ENCODE data around the gene PRR5. TPM values are rescaled to one million over a fixed set of nuclear protein-coding genes. Genes with fewer than 3 reads are reported as not detected.

Gene PRR5
- total and polyA plus RNA-seq, 4 experiments from 2014 or later = 45.1 to 74.0 (median 46.2) TPM

- Histone ChIP-seq H3K9me3 (ENCODE audit: control insufficient read depth in 1 of 2, low read length in 2 of 2) (no peaks in the 10 kb centered on the region), H3K27me3 (ENCODE audit: insufficient read depth, low read length) (no peaks in the 10 kb centered on the region), H3K4me1 (ENCODE audit: insufficient read depth, low read length) (peaks cover 56% of the 10 kb centered on the region), H3K4me3 (ENCODE audit: low read length in 2 of 2) (peak overlapping the region in 1 of 2 donors; percentile 29), H3K27ac (ENCODE audit: low read depth, low read length) (peak overlapping the region; percentile 19), H3K36me3 (ENCODE audit: insufficient read depth, low read length) (no peaks in the 10 kb centered on the region)
- peaks cover 18 to 59% (median 38%) of the 10 kb centered on the region in 4 donors for H3K4me1 Mint-ChIP-seq
- H3K9me3 Mint-ChIP-seq = no peaks in the 10 kb centered on the region
- H3K36me3 Mint-ChIP-seq = peaks cover 0 to 6% of the 10 kb centered on the region in 2 donors
- ChIA-PET POLR2A (ENCODE audit: partially characterized antibody) (interaction anchor here (0.9 to 2.9 kb wide), 6 partner anchors 8 to 25 kb away, joined by 3 to 18 read pairs (median 6); no protein-coding TSS in a partner anchor), CTCF (ENCODE audit: partially characterized antibody) (interaction anchor here (0.6 to 5.9 kb wide), 26 partner anchors 9 to 691 kb away, joined by 3 to 51 read pairs (median 4); no protein-coding TSS in a partner anchor)
- no peaks in the 10 kb centered on the region for H3K27me3 Mint-ChIP-seq
- peak; percentile 83 to 88 (median 83) for DNase-seq
- intact Hi-C loops (cut with micrococcal nuclease) = loop anchor here (1.0 kb wide), 2 partner anchors 16 to 18 kb away; partner anchors contain the start of gene PRR5
- H3K4me3 Mint-ChIP-seq = peak overlapping the region; percentile 4 to 82 (median 67)
- H3K27ac Mint-ChIP-seq = peak overlapping the region; percentile 66 to 97 (median 91)
Measured at GRCh38 chr22:44684506-44685383, 17.3 kb upstream of the PRR5 start.

GRCh38 chr22:44685384-44686056, 16.5 kb upstream of the PRR5 start:
- POLR2A ChIA-PET (ENCODE audit: partially characterized antibody) = interaction anchor here (0.6 to 2.9 kb wide), 7 partner anchors 9 to 1368 kb away, joined by 3 to 18 read pairs (median 3); no protein-coding TSS in a partner anchor
- H3K4me3 ChIP-seq (ENCODE audit: low read length in 2 of 2) = peak overlapping the region in 1 of 2 donors; percentile 29
- peak overlapping the region; percentile 66 to 97 (median 91) for H3K27ac Mint-ChIP-seq

GRCh38 chr22:44686873-44687600, 15.0 kb upstream of the PRR5 start:
- ChIA-PET POLR2A (ENCODE audit: partially characterized antibody) (interaction anchor here (1.4 kb wide), 1 partner anchor 23 kb away, joined by 4 read pairs; no protein-coding TSS in a partner anchor), CTCF (ENCODE audit: partially characterized antibody) (interaction anchor here (4.1 to 5.5 kb wide), 3 partner anchors 10 to 47 kb away, joined by 27 to 46 read pairs (median 38); no protein-coding TSS in a partner anchor)
- H3K4me3 Mint-ChIP-seq = peak overlapping the region in 1 of 8 donors; percentile 62

More at GRCh38 chr22:44685384-44686056, 16.5 kb upstream of the PRR5 start:
- peak; percentile 83 to 88 (median 84) for DNase-seq
- H3K4me1 Mint-ChIP-seq = peaks cover 18 to 58% (median 35%) of the 10 kb centered on the region in 4 donors
- intact Hi-C loops (cut with micrococcal nuclease) = loop anchor here (1.0 kb wide), 2 partner anchors 17 kb away; partner anchors contain the start of gene PRR5
- Histone ChIP-seq H3K4me1 (ENCODE audit: insufficient read depth, low read length) (peaks cover 52% of the 10 kb centered on the region), H3K9me3 (ENCODE audit: control insufficient read depth in 1 of 2, low read length in 2 of 2) (no peaks in the 10 kb centered on the region), H3K27ac (ENCODE audit: low read depth, low read length) (peak overlapping the region; percentile 19), H3K36me3 (ENCODE audit: insufficient read depth, low read length) (no peaks in the 10 kb centered on the region), H3K27me3 (ENCODE audit: insufficient read depth, low read length) (no peaks in the 10 kb centered on the region)
- H3K9me3 Mint-ChIP-seq = no peaks in the 10 kb centered on the region
- CTCF ChIA-PET (ENCODE audit: partially characterized antibody) = interaction anchor here (0.6 to 5.9 kb wide), 25 partner anchors 8 to 692 kb away, joined by 3 to 51 read pairs (median 4); no protein-coding TSS in a partner anchor
- no peaks in the 10 kb centered on the region for H3K27me3 Mint-ChIP-seq
- H3K36me3 Mint-ChIP-seq = peaks cover 0 to 6% of the 10 kb centered on the region in 2 donors
- H3K4me3 Mint-ChIP-seq = peak overlapping the region; percentile 49 to 82 (median 69)

GRCh38 chr22:44689173-44689572, 12.8 kb upstream of the PRR5 start:
- no peak overlapping the region for H3K27ac Mint-ChIP-seq

More at GRCh38 chr22:44686873-44687600, 15.0 kb upstream of the PRR5 start:
- peak overlapping the region in 3 of 7 donors; percentile 16 to 84 (median 17) for H3K27ac Mint-ChIP-seq
- H3K36me3 Mint-ChIP-seq = peaks cover 0 to 6% of the 10 kb centered on the region in 2 donors
- peaks cover 37% of the 10 kb centered on the region for H3K4me1 ChIP-seq (ENCODE audit: insufficient read depth, low read length)
- no peak overlapping the region for H3K4me3 ChIP-seq (ENCODE audit: low read length in 2 of 2)
- intact Hi-C loops (cut with micrococcal nuclease) = no loop called here
- no peaks in the 10 kb centered on the region for H3K9me3 Mint-ChIP-seq
- DNase-seq = no peak
- H3K27me3 Mint-ChIP-seq = no peaks in the 10 kb centered on the region
- H3K27me3 ChIP-seq (ENCODE audit: insufficient read depth, low read length) = no peaks in the 10 kb centered on the region
- H3K4me1 Mint-ChIP-seq = peaks cover 15 to 43% (median 26%) of the 10 kb centered on the region in 4 donors
- no peak overlapping the region for H3K27ac ChIP-seq (ENCODE audit: low read depth, low read length)
- no peaks in the 10 kb centered on the region for H3K9me3 ChIP-seq (ENCODE audit: control insufficient read depth in 1 of 2, low read length in 2 of 2)
- H3K36me3 ChIP-seq (ENCODE audit: insufficient read depth, low read length) = no peaks in the 10 kb centered on the region

GRCh38 chr22:44689915-44690524, 12.0 kb upstream of the PRR5 start:
- POLR2A ChIA-PET (ENCODE audit: partially characterized antibody) = no interaction called here
- no peak overlapping the region for H3K4me3 Mint-ChIP-seq
- H3K4me1 ChIP-seq (ENCODE audit: insufficient read depth, low read length) = peaks cover 10% of the 10 kb centered on the region
- H3K9me3 ChIP-seq (ENCODE audit: control insufficient read depth in 1 of 2, low read length in 2 of 2) = no peaks in the 10 kb centered on the region
- no peak for DNase-seq
- intact Hi-C loops (cut with micrococcal nuclease) = no loop called here
- H3K27ac ChIP-seq (ENCODE audit: low read depth, low read length) = no peak overlapping the region
- H3K9me3 Mint-ChIP-seq = no peaks in the 10 kb centered on the region
- peaks cover 0 to 10% of the 10 kb centered on the region in 2 donors for H3K36me3 Mint-ChIP-seq
- CTCF ChIA-PET (ENCODE audit: partially characterized antibody) = interaction anchor here (1.0 to 1.5 kb wide), 2 partner anchors 8 to 45 kb away, joined by 5 to 7 read pairs; no protein-coding TSS in a partner anchor
- no peak overlapping the region for H3K27ac Mint-ChIP-seq
- no peaks in the 10 kb centered on the region for H3K27me3 Mint-ChIP-seq
- no peaks in the 10 kb centered on the region for H3K27me3 ChIP-seq (ENCODE audit: insufficient read depth, low read length)
- H3K36me3 ChIP-seq (ENCODE audit: insufficient read depth, low read length) = no peaks in the 10 kb centered on the region
- H3K4me3 ChIP-seq (ENCODE audit: low read length in 2 of 2) = no peak overlapping the region
- peaks cover 8 to 21% (median 12%) of the 10 kb centered on the region in 4 donors for H3K4me1 Mint-ChIP-seq

More at GRCh38 chr22:44689173-44689572, 12.8 kb upstream of the PRR5 start:
- Histone ChIP-seq H3K9me3 (ENCODE audit: control insufficient read depth in 1 of 2, low read length in 2 of 2) (no peaks in the 10 kb centered on the region), H3K27ac (ENCODE audit: low read depth, low read length) (no peak overlapping the region), H3K4me3 (ENCODE audit: low read length in 2 of 2) (no peak overlapping the region), H3K4me1 (ENCODE audit: insufficient read depth, low read length) (peaks cover 18% of the 10 kb centered on the region), H3K27me3 (ENCODE audit: insufficient read depth, low read length) (no peaks in the 10 kb centered on the region), H3K36me3 (ENCODE audit: insufficient read depth, low read length) (no peaks in the 10 kb centered on the region)
- intact Hi-C loops (cut with micrococcal nuclease) = no loop called here
- Mint-ChIP-seq H3K9me3 (no peaks in the 10 kb centered on the region), H3K27me3 (no peaks in the 10 kb centered on the region), H3K36me3 (peaks cover 0 to 10% of the 10 kb centered on the region in 2 donors), H3K4me1 (peaks cover 11 to 30% (median 18%) of the 10 kb centered on the region in 4 donors), H3K4me3 (no peak overlapping the region)
- DNase-seq = no peak
- ChIA-PET POLR2A (ENCODE audit: partially characterized antibody) (no interaction called here), CTCF (ENCODE audit: partially characterized antibody) (interaction anchor here (1.0 to 1.5 kb wide), 3 partner anchors 9 to 696 kb away, joined by 5 to 7 read pairs (median 6); no protein-coding TSS in a partner anchor)

Data from CD4-positive, alpha-beta memory T cell (primary cell).